ENCODE measurements around the gene RCSD1. TPM values are rescaled to one million over a fixed set of nuclear protein-coding genes. Genes with fewer than 3 reads are reported as not detected.

Gene RCSD1
- total and polyA plus RNA-seq, 2 donors from 2014 or later: 3.9 to 18.3 TPM

DNA sequence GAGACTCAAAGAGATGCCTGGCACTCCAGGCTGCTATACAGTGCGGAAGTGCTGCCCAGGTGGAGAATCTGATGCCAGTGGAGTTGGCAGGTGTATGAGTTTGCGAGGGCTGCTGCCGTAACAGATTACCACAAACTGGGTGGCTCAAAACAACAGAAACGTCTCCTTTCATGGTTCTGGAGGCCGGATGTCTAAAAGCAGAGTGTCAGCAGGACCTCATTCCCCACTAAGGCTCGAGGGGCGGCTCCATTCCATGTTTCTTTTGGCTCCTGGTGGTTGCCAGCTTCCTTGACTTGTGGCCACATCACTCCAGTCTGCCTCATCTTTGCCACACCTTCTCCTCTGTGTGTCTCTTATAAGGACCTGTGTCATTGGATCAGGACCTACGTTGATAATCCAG is 10.0 kb downstream of the RCSD1 start:
- intact Hi-C loops (cut with DNase I): no loop called here
- Histone ChIP-seq H3K4me1 (ENCODE audit: control insufficient read depth in 2 of 3, insufficient read depth in 2 of 3, low read depth in 1 of 3, low read length in 3 of 3) (peaks cover 0 to 8% (median 0%) of the 10 kb centered on the region in 3 donors), H3K9me3 (ENCODE audit: control insufficient read depth in 2 of 3, insufficient read depth in 1 of 3, low read length in 3 of 3) (no peaks in the 10 kb centered on the region), H3K9ac (ENCODE audit: low read length in 3 of 3) (no peak overlapping the region), H3K36me3 (ENCODE audit: control insufficient read depth in 2 of 3, insufficient read depth in 3 of 3, low read length in 3 of 3) (no peaks in the 10 kb centered on the region), H3K4me3 (ENCODE audit: low read length in 3 of 3) (no peak overlapping the region), H3K27me3 (ENCODE audit: control insufficient read depth, insufficient read depth, low read length) (no peaks in the 10 kb centered on the region), H3K27ac (ENCODE audit: low read depth in 2 of 2, low read length in 2 of 2) (no peak overlapping the region)
- TF ChIP-seq, protein P1, sequence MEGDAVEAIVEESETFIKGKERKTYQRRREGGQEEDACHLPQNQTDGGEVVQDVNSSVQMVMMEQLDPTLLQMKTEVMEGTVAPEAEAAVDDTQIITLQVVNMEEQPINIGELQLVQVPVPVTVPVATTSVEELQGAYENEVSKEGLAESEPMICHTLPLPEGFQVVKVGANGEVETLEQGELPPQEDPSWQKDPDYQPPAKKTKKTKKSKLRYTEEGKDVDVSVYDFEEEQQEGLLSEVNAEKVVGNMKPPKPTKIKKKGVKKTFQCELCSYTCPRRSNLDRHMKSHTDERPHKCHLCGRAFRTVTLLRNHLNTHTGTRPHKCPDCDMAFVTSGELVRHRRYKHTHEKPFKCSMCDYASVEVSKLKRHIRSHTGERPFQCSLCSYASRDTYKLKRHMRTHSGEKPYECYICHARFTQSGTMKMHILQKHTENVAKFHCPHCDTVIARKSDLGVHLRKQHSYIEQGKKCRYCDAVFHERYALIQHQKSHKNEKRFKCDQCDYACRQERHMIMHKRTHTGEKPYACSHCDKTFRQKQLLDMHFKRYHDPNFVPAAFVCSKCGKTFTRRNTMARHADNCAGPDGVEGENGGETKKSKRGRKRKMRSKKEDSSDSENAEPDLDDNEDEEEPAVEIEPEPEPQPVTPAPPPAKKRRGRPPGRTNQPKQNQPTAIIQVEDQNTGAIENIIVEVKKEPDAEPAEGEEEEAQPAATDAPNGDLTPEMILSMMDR (IDR thresholded peaks at IDR 0.05; ENCODE audit: borderline replicate concordance, extremely low read depth, insufficient read depth): no peak
- DNase-seq (no peak), FAIRE-seq (no peak)

DNA sequence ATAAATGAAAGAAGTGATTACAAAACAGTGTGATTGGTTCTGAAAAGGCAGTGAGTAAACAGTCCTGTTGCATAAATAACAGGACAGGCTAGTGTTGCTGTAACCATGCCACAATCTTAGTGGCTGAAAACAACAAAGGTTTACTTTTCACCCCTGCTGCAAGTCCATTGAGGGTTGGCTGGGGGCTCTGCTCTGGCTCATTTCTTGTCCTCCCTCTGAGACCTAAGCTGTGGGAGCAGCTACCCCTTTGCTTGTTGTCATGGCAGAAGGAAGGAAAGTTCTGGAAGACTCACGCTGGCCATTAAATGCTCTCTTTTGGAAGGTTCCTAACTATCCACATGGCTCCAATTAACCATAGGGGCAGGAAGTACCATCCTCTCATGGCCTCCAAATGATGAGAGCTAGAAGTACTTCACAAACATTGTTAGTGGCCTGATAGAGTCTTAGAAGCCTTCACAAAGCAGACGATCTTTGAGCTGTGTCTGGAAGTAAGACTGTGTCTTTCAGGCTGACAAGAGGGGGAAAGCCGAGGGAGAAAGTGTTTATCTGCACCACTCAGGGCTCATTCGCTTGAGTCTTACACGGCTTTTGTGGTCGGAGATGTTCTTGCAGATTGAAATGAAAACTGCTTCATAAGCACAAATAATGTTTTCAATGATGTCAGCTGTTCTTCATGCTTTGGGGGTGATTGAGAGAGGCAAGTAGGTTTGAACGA is 11.9 kb downstream of the RCSD1 start:
- Histone ChIP-seq H3K9me3 (ENCODE audit: control insufficient read depth in 2 of 3, insufficient read depth in 1 of 3, low read length in 3 of 3) (no peaks in the 10 kb centered on the region), H3K36me3 (ENCODE audit: control insufficient read depth in 2 of 3, insufficient read depth in 3 of 3, low read length in 3 of 3) (no peaks in the 10 kb centered on the region), H3K4me1 (ENCODE audit: control insufficient read depth in 2 of 3, insufficient read depth in 2 of 3, low read depth in 1 of 3, low read length in 3 of 3) (peaks cover 0 to 4% (median 0%) of the 10 kb centered on the region in 3 donors), H3K27me3 (ENCODE audit: control insufficient read depth, insufficient read depth, low read length) (no peaks in the 10 kb centered on the region), H3K27ac (ENCODE audit: low read depth in 2 of 2, low read length in 2 of 2) (no peak overlapping the region), H3K4me3 (ENCODE audit: low read length in 3 of 3) (no peak overlapping the region), H3K9ac (ENCODE audit: low read length in 3 of 3) (no peak overlapping the region)
- TF ChIP-seq, protein P1 (IDR thresholded peaks at IDR 0.05; ENCODE audit: borderline replicate concordance, extremely low read depth, insufficient read depth): no peak
- FAIRE-seq (no peak), DNase-seq (no peak)
- intact Hi-C loops (cut with DNase I): no loop called here

DNA sequence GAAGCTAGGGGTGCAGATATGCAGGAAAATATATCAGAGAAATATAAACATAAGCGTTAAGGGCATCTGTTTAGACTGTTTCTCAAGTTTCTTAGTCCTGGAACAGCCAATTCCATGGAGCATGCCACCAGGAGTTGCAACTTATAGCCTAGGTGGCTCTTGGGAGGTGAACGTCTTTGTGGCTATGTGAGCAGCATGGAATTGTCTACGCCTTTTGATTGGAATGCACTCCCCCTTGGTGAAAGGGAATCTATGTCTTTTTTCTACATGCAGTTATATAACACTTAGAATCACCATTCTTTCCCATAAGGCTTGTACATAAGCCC is 12.4 kb downstream of the RCSD1 start:
- Histone ChIP-seq H3K4me1 (ENCODE audit: control insufficient read depth in 2 of 3, insufficient read depth in 2 of 3, low read depth in 1 of 3, low read length in 3 of 3) (peaks cover 0 to 4% (median 0%) of the 10 kb centered on the region in 3 donors), H3K36me3 (ENCODE audit: control insufficient read depth in 2 of 3, insufficient read depth in 3 of 3, low read length in 3 of 3) (no peaks in the 10 kb centered on the region), H3K9ac (ENCODE audit: low read length in 3 of 3) (no peak overlapping the region), H3K4me3 (ENCODE audit: low read length in 3 of 3) (no peak overlapping the region), H3K9me3 (ENCODE audit: control insufficient read depth in 2 of 3, insufficient read depth in 1 of 3, low read length in 3 of 3) (no peaks in the 10 kb centered on the region), H3K27me3 (ENCODE audit: control insufficient read depth, insufficient read depth, low read length) (no peaks in the 10 kb centered on the region), H3K27ac (ENCODE audit: low read depth in 2 of 2, low read length in 2 of 2) (no peak overlapping the region)
- DNase-seq (no peak), FAIRE-seq (no peak)
- intact Hi-C loops (cut with DNase I): no loop called here
- TF ChIP-seq, protein P1 (IDR thresholded peaks at IDR 0.05; ENCODE audit: borderline replicate concordance, extremely low read depth, insufficient read depth): no peak

DNA sequence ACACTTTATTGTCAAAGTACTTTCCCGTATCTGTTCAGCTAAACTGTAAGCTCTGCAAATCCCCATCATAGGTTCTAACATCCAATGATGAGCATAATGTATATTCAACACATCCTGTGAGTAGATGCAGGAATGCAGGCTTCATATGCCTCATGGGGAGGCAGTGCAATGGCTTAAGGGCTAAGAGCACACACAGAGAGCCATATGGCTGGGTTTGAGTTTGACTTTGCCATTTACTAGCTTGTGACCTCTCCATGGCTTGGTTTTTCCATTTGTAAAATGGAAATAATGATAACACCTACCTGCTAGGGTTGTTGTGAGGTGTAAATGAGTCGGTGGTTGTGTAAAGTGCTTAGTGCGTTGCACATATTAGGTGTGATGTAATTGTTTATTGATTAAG is 13.4 kb downstream of the RCSD1 start:
- H3K4me1 ChIP-seq (ENCODE audit: control insufficient read depth in 2 of 3, insufficient read depth in 2 of 3, low read depth in 1 of 3, low read length in 3 of 3): no peaks in the 10 kb centered on the region
- no peak overlapping the region for H3K4me3 ChIP-seq (ENCODE audit: low read length in 3 of 3)
- TF ChIP-seq, protein P1 (IDR thresholded peaks at IDR 0.05; ENCODE audit: borderline replicate concordance, extremely low read depth, insufficient read depth): no peak
- H3K9ac ChIP-seq (ENCODE audit: low read length in 3 of 3): no peak overlapping the region
- intact Hi-C loops (cut with DNase I): no loop called here
- FAIRE-seq (no peak), DNase-seq (no peak)
- no peaks in the 10 kb centered on the region for H3K27me3 ChIP-seq (ENCODE audit: control insufficient read depth, insufficient read depth, low read length)
- no peaks in the 10 kb centered on the region for H3K36me3 ChIP-seq (ENCODE audit: control insufficient read depth in 2 of 3, insufficient read depth in 3 of 3, low read length in 3 of 3)
- no peak overlapping the region for H3K27ac ChIP-seq (ENCODE audit: low read depth in 2 of 2, low read length in 2 of 2)
- H3K9me3 ChIP-seq (ENCODE audit: control insufficient read depth in 2 of 3, insufficient read depth in 1 of 3, low read length in 3 of 3): no peaks in the 10 kb centered on the region

Data from kidney (tissue), 14 donors.